ELF-1 (cell line): ENCODE measurements around the gene CCDC27.

Experiments
- DNase-seq: peaks from one replicate; pipeline ENCODE4 v3.0.0-alpha.2; 2016; ENCODE audit warnings: low read depth, low spot score

The CCDC27 gene

DNA sequence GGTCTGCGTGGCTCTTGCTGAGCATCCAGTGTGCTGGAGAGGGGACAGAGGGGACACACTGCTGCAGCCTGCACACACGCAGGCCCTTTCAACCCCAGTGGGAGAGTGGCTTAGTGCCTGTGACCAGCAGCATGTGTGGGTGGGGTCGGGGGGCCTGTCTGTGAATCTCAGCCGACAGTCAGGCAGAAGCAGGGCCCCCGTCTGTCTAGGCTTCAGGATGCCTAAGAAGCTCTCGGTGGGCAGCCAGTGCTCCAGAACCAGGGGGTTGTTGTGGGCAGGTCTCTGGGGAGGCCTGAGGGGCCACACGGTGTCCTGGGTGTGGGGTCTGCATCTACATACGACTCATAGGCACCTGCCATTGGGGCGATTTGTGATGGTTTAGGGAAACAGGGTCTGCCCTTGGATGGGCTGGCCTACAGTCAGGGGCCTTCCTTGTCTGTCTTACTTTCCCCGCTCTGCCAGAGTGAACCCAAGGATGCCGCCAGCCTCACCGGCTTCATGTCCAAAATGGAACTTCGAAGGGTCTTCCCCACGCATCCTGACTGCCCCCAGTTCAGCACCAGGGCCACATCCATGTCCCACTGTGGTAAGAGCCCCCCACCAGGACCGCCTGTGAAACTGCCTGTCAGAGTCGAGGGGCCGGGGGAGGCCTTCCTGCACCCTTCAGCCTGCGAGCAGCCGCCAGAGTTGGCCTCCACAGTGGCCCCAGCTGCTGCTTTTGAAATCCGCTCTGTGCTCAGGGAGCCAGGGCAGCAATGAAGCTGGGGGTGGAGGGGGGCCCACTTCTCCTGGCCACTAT is 1.6 kb downstream of the CCDC27 start:
- DNase-seq, result no peak

DNA sequence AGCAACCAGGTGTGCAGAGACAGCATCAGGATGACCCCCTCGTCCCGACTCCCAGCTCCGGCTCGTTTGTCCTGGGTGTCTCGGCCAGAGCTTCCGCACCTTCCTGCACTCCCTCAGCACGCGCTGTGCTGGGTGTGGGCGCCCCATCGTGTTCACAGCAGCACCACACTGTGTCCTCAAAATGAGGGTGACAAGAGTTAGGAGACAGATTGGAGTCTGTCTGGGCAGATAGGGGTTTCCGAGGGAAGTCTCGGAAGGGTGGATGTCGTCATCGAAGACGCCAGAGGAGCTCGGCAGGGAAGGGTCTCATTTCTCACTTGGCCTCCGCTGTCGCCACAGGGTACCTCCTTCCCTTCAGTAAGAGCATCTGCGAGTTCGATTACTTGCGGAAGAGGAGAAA is 4.1 kb downstream of the CCDC27 start:
- DNase-seq, result no peak

DNA sequence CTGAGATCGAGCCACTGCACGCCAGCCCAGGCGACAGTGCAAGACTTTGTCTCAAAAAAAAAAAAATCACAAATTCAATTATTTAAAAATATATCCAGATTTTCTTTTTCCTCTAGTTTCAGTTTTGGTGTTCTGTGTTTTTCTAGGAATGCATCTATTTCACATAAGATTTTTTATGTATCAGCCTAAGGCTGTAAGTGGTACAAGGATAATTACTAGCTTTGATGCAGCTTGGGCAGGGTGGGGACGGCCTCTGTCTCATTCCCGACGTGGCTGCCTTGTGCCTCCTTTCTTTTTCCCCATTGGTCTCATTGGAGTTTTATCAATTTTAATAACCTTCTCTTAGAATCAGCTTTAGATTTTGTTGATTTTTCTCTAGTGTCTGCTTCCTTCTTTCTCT is 6.9 kb downstream of the CCDC27 start:
- no peak for DNase-seq

DNA sequence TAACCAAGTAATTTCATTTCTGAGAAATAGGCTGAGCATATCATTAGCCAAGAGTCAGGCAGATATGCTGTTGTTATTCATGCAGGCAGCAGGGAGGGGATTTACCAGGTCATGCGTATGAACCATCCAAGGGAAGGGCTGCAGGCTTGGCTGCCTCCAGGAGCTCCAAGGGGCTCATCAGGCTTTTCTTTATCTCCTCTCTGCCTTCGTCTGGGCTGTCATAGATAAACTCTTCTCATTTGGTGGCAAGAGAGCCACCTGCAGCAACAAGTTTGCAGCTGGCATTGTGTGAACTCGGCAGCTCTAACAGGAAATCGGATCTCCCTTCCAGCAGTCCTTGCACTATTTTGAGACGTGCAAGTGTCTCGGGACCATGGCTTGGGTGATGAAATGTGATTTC is 7.5 kb downstream of the CCDC27 start:
- DNase-seq, result no peak

DNA sequence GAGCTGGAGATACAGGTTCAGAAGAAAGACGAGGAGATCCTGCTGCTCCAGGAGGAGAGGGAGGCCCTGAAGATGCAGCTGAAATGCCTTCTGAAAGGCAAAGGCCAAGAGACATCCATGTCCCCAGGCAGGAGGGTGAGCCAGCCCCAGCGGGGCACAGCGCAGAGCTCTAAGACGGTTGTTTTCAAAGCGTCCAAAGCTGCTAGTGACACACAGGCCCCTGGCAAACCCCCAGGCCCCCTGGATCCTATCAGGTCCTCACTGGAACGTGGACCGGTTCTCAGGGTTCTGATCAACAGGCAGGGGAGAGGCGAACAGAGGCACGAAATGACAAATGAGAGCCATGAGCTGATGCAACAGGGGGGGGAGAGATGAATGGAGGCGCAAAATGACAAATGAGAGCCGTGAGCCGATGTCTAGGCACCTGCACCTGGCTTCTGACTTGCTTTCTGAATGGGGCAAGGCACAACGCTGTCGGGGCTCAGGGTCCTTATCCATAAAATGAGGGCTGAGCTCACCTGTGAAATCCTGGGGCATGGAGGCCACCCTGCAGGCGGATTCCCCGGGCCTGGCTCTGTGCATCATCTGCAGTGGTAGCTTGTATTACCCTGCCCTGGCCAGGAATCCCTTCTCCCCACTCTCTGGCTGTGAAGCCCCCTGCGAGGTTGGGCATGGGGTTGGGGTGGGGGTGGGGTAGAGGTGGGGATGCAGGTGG is 9.2 kb downstream of the CCDC27 start:
- no peak for DNase-seq

DNA sequence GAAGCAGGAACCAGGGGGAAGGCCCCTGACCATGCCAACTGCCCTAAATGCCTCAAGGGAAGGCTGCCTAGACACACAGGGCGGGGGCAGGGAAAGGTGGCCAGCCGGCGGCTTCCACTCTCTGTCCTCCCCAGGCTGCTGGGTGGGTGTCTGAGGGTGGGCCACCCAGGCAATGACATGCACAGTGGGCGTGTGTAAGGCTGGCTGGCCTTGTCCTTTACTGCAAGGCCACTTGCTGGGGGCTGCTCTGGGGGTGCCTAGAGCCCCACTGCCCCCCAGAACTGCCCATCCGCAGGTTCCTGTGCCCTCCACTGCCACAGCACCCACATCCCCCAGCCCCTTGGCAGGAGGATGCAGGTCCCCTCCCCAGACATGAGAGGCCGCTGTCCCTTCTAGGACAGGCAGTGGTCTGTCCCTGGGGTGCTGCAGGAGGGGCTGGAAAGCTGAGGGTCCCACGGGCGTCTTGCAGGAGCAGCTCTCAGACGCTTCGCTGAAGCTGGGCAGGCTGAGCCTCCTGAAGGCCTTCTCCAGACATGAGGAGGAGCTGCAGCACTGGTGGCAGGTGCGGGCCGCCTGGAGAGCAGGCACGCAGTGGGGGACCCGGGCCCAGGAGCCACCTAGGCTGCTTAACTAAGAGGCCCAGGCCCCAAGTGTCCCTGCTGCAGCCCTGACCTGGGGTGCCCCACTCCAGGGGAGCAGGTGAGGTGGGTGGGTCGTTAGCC is 10.1 kb downstream of the CCDC27 start:
- DNase-seq, result no peak

DNA sequence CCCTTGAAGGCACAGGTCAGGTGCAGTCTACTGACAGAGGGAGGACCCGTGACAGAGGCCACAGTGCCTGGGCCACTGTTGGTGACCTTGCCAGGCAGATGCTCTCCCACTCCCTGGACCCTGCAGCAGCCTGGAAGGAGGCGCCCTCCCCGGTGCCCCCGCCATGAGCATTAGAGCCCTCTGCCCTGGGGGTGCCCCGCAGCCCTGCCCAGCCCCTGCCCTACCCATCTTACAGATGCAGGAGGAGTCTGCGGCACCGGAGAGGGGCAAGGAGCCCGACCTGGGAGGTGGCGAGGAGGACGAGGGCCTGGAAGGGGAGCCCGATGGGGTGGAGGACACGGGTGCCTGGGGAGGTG is 10.6 kb downstream of the CCDC27 start:
- no peak for DNase-seq

DNA sequence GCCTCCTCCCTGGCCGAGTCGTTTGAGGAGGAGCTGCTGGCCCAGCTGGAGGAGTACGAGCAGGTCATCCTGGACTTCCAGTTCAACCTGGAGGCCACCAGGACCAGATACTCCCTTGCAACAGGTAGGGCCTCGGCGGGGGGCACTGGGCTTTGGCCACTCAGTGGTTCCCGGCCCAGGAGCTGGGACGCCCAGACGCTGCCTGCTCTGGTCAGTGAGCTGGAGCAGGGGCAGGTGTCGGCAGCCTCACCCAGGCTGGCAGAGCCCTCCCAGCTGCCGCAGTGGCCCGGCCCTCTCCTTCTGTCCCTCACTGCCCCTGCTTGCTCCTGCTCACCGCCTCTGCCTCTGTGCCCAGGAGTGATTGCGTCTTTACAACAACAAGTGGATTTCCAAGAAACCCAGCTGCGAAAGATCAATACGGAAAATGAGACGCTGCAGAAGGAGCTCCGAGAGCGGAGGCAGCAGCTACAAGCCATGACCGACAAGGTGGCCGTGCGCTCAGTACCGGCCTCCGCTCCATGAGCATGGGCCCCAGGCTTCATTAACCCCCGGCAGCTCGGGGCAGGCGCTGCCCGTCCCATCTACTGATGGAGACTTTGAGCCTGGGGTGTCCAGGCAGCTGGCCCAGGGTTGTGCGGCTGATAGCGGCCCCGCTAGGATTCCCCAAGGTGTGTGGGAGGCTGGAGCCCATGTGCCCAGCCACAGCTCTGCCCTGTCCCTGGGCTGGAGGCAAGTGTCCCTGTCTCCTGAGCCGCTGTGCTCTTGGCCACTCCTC is 11.3 kb downstream of the CCDC27 start:
- DNase-seq, result no peak

DNA sequence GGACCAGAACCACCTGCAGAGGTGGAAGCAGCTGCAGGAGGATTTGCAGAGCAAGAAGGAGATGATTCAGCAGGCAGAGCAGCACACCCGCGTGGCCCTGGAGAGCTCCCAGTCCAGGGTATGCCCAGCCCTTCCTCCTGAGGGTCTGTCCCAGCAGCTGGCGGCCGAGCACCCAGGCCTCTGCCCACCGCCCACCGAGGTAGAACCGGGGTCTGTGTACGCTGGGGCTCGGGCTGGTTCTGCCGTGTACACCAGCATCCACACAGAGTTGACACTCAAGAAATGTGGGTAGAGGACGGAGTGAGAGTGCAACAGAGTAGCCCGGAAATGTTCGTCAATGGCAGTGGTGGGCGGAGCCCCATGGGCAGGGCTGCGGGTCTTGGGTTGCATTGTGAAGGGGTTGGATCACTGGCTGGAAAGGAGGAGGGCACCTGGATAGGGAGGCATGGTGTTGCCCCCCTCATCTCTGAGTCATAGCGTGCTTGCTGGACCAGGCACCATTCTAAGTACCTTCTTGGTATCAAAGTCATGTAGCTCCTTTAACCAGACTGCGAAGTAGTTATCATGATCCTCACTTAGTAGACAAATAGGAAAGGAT is 15.2 kb downstream of the CCDC27 start:
- DNase-seq, result no peak

DNA sequence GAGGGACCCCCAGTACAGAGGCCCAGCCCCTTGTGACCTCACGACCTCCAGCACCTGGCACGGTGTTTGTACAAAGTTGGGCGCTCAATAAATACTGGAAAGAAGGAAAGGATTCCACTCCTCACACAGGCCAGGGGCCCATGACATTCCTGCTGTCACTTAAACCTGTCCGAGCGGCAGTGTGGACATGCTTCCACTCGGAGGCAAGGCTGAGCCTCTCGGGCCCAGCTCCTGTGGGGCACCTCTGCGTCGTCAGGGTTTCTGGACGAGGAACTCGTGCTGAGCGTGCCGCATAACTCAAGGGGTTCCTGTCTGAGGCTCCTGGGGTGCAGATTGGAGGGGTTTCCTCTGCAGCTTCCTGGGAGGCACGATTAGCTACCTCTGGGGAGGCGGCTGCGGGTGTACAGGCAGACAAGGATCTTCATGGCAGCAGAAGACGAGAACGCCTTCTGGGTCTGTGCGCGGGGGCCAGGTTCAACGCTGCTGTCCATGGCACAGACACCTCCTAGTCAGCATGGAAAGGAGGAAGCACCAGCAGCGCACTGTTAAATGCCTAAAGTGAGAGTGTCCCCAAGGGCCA is 16.7 kb downstream of the CCDC27 start:
- no peak for DNase-seq

DNA sequence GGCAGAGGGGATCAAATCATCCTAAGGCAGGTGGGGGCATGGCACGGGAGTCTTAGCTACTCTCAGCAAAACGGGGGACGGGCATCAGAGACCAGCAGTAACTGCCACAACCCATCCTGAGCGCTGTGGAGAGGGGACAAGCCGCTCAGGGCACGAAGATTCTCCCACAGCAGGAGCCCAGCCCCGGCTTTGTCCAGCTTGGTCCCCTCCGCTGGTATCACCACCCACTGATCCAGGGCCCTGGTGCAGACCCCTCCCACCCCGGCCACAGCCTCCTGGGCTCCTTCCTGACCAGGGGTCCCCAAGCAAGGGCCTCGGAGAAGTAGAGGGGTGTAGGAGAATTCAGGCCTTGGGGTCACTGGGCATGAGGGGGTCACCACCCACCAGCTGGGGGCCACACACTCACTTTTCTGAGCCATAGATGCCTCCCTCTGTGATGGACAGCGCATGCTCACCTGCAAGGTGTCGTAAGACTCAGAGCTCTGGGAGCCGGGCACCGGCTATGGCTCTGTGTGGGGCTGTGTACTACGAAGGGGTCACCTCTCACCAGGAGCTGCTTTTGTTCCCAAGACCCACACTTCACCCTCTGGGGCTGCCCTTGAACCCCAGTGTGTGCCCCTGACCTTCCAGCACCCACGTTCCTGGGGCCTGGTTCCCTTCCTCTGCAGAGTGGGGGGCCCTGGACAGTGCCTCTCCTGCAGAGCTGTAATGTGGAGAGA is 18.0 kb downstream of the CCDC27 start:
- no peak for DNase-seq

DNA sequence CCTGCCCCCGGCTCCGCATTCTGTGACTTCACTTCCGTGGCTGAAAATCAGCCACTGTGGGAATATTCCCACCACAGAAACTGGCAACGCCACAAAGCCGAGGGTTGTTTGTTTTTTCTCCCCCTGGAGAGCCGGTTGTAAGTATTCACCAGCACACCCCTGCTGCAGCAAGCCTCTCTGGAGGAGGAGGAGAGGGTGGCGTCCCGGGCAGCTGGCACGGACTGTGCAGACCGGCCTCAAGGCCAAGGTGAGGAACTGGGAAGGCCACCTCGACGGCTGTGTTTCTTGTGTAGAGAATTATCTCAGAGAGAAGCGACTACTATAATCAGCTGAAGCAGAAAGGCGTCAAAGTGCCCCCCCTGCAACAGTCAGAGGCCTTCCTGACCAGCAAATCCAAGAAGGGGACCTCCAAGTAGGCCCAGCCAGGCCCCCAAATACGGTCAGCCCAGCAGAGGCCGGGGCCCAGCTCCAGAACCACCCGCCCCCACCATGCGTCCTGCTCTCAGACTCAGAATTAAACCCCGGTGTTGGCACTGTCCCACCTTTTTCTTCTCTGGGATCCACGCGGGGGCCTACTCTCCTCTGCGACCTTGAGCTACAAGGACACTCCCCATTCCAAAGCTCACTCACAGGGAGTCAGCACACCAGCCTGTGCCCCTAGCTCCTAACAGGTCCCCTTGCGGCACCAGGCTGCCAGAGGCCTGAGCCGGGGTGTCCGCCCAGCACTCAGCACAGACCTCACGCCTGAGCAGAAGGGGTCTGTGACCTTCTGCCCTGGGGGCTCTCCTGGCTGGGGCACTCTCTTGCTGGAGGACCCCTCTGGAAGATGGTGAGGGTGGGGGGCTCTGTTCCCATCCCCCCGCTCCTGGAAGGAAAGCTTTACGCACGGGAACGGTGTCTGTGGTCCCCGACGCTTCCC is 19.1 kb downstream of the CCDC27 start:
- peak; percentile 38 for DNase-seq

DNA sequence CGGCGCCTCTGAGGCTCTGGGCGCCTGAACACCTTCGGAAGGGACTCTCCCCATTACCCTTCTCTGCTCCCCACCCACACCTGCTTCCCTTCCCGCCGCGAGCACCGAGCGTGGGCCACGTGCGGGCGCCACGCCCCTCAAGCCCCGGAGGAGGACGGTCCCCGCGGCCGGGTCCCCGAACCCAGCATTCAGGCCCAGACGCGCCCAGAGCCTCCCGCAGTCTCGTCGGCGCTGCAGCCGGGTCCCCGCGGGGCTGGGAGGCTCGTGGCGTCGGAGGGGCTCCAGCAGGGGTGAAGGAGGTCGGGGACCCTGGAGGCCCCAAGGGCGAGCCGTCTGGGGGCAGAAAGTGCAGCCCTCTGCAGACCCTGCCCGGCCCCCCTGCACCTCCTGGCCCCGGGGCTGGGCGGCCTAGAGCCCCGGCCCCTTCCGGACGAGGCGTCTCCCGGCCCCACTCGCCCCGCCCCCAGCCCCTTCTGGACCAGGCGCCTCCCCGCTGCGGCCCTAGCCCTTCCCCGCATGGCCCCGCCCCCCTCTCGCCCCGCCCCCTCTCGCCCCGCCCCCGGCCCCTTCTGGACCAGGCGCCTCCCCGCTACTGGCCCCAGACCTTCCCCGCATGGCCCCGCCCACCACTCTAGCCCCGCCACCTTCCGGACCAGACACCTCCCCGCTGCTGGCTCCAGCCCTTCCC is 19.9 kb downstream of the CCDC27 start:
- peak; percentile 67 for DNase-seq

DNA sequence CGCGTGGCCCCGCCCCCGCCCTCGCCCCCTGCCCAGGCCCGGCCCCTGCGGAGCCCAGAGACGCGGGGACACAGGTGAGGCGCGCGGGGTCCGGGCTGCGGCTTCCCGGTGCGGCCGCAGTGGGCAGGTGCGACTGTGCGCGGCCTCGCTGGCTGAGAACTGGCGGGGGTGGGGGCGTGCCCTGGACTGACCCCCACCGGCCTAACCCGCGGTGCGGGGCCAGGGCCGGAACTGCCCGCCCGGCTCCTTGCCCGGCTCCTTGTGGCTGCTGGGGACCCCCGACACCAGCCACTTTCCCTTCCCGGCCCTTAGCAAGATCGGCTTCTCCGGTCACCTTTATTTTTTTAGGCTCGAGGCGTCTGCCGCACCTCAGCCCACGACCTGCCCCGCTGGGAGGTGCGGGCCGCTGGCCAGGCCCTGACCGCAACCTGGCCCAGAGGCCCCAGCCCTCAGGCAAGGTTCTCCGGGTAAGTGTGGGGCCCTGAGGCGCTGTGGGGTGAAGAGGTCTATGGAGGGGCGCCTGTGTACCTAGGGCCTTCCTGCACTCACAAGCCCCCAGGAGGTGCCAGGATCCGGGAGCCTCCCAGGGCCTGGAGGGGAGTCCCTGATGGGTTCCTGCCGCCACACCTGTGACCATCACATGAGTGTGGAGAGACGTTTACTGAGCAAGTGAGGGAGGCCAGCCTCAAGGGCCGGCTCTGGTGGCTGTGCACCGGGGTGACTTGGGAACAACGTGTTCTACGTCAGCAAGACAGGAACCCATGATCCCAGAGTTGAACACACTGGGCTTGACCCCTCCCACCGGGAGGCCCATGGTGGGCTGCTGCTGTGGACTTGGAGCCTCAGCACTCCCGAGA is 20.7 kb downstream of the CCDC27 start, which contains the start of gene SMIM1:
TSS of gene SMIM1 (plus strand) at position 35 of the 857 bp plus-strand sequence. CDS start 2,625 bp downstream, outside the sequence.
- peak; percentile 32 for DNase-seq

DNA sequence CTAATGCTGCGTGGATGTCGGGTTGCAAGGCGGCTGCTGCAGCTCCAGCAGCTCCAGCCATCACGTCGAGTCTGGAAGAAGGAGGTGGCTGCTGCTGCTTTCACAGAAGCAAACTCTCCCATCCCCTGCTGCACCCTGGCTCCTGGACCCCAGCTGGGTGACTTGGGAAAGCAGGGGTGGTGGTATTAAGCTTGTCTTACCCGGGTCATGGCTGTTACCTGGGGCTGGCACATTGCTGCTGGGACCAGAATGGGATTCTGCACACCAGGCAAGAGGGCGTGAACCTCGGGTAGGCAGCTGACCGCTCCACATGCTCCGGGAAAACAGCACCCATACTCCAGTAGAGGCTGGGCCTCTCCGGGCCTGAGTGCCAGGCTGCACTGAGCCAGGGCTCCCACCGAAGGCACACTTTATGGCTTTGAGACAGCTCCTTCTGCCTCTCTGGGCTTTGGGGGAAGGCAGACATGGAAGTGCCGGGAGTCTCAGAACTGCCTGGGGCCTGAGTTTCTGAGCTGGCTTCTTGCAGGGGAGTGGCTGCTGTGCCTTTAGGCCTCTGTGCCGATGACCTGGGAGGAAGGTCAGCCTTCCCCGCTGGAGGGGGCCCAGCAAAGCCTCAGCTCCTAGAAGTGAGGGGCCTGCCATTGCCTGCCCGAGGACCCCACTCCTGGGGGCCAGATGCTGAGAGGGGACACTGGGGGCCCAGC is 21.5 kb downstream of the CCDC27 start:
- DNase-seq, result peak; percentile 74

DNA sequence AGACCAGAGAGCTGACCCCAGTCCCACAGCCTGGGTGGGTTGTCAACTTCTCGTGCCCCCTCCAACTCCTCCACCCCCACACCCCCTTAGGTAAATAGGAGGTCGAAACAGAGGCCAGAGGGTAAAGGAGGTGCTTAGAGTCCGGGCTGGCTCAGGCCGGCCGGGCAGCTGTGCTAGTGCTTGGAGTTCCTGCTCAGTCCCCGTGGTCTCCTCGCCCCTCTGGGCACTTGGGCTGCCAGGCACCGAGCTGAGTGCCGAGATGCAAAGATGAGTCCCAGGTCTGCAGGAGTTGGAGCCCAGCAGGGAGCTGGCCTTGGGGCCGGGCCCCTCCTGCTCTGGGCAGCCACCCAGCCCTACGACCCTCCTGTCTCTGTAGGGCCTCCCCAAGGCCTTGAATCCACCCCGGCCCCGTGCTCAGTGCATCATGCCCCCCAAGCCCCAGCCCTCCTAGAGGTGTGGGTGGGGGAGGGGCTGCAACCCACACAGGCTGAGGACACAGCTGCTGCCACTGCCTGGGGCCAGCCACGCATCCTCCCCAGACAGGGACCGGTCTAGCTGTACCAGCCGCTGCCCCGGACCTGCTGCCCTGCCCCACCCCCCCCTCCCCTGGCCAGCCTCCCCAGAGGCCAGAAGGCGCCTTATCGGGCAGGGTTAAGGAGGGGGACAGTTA is 22.2 kb downstream of the CCDC27 start:
- peak; percentile 21 for DNase-seq
